ENCODE measurements around the gene C13orf42.

DNA sequence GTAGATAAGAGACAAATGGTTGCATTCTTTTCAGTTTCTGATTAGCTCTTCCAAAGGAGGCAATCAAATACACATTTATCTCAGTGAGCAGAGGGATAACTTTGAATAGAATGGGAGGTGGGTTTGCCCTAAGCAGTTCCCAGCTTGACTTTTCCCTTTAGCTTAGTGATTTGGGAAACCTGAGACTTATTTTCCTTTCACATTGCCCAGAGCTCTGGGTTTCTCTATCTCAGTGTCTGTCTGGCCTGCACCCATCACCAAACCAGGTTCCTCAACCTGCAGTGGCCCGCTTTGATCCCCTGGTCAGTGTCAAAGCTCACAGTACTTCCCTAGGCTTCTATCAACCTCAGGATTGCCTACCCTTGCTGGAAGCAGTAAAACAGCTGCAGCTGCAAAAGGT, 35.6 kb upstream of the C13orf42 start:
- TF ChIP-seq, protein P1, sequence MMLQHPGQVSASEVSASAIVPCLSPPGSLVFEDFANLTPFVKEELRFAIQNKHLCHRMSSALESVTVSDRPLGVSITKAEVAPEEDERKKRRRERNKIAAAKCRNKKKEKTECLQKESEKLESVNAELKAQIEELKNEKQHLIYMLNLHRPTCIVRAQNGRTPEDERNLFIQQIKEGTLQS (IDR thresholded peaks at IDR 0.05): no peak
- TF ChIP-seq CTCF (IDR thresholded peaks at IDR 0.05 in 2 of 3, conservative IDR thresholded peaks at IDR 0.05 in 1 of 3; ENCODE audit: borderline replicate concordance in 1 of 3, insufficient read depth in 1 of 3, low read depth in 2 of 3, low read length in 2 of 3) (no peak), SRF (IDR thresholded peaks at IDR 0.05; ENCODE audit: low read depth) (no peak), RAD21 (IDR thresholded peaks at IDR 0.05; ENCODE audit: low read depth) (no peak), POLR2AphosphoS5 (IDR thresholded peaks at IDR 0.05; ENCODE audit: low read depth, low read length) (no peak), CEBPB (IDR thresholded peaks at IDR 0.05; ENCODE audit: low read depth) (no peak), YY1 (IDR thresholded peaks at IDR 0.05; ENCODE audit: extremely low read depth, insufficient replicate concordance, low read depth, low read length) (no peak), ZFX (IDR thresholded peaks at IDR 0.05) (no peak), EZH2 (IDR thresholded peaks at IDR 0.05) (no peak), EZH2phosphoT487 (IDR thresholded peaks at IDR 0.05; ENCODE audit: borderline replicate concordance) (no peak)
- TF ChIP-seq, protein P2, sequence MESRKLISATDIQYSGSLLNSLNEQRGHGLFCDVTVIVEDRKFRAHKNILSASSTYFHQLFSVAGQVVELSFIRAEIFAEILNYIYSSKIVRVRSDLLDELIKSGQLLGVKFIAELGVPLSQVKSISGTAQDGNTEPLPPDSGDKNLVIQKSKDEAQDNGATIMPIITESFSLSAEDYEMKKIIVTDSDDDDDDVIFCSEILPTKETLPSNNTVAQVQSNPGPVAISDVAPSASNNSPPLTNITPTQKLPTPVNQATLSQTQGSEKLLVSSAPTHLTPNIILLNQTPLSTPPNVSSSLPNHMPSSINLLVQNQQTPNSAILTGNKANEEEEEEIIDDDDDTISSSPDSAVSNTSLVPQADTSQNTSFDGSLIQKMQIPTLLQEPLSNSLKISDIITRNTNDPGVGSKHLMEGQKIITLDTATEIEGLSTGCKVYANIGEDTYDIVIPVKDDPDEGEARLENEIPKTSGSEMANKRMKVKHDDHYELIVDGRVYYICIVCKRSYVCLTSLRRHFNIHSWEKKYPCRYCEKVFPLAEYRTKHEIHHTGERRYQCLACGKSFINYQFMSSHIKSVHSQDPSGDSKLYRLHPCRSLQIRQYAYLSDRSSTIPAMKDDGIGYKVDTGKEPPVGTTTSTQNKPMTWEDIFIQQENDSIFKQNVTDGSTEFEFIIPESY (IDR thresholded peaks at IDR 0.05; ENCODE audit: extremely low read depth, insufficient replicate concordance, low read length): no peak
